Non-pigmented ciliary epithelial cell (primary cell): ENCODE data around the gene RHBG.

ENCODE experiments used
- DNase-seq: peaks from one replicate; pipeline ENCODE4 v3.0.0-alpha.2; 2010; ENCODE audit warnings: low read depth

RHBG gene

DNA sequence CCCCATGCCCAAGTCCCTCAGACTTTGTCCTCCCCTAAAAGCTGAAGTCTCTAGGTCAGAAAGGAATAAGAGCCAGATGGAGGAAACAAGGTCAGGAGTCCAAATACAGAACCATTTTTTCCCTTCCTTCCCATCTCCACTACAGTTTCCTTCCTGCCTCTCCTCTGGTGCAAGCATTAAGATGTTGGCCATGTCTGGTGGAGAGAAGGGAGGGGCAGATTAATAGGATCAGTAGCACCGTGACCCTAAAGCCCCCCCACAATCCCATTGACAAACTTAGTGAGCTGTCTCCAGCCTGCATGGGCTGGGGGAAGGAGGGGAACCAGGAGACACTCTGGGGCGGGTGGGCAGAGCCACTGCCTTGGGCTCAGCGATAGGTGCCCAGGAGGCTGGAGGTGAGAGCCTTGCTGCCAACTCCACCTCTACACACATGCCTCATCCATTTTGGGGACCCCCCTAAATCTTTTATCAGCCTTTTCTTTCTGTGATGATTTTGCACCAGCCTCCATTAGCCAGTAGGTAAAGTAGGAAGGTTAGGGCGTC is 59.8 kb downstream of the RHBG start:
- no peak for DNase-seq

DNA sequence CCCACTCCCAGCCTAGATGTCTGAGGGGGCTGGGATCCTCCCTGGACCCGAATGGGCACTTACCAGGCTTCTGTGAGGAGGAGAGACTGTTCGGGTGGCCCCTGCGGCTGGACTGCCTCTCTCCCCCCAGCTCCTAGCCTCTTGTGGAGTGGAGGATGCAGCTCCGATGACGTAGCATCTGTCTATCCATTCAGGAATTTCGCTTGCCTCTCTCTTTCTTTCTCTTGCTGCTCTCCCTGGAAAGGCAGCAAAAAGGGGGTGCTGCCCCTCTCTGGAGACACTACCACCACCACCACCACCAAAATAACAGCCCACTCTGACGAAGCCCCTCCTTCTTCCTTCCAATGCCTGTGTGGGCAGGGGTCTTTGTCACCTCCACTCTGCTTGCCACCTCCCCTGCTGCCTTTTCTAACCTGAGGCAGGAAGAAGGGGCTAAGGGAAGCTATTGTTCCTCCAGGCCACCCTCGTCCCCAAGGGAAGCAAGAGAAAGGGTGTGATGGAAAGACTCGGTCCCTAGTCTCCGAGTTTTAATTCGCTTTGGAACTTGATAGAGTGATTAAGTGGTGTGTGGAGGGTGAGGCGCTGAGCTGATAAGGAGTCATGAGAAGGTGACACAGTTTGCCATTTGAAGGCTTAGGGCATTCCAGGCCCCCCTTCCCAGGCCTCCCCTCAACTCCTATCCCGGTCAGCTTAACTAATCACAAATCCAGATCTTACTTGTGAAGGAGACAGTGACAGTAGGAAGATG is 60.5 kb downstream of the RHBG start:
- no peak for DNase-seq

DNA sequence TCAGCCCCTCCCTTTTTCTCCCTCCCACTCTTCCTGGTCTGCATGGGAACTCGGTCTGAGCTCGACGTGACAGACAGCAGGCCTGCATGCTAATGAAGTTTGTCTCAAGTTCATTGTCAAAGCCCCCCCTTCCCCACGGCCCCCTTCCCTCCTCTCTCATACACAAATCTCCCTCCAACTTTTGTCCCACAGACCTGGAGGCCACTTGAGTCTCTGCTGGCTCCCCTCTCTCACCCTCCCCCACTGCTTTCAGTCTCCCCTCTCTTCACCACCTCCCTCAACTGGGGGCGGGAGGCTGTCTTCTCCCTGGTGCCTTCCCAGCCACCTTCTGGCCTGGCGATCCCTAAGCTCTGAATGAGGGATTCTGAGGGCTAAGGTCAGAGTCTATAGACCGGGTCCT is 61.3 kb downstream of the RHBG start:
- DNase-seq, result no peak

DNA sequence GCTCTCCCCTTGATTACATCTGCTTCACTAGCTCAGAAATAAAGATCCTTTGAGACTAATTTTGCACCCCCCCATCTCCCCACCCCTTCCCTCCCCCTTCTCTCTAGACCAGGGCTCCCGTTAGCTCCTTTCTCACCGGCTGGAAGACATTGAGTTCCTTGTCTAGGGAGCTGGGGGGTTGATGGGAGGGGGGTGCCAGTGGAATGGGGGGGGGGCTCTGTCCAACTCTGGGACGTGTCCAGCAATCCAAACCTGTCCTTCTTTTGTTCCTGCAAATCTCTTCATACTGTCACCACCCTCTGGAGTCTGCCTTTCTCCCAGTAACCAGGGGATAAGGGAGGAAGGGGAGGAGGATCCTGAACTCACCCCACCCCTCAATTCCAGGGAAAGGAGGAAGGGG is 61.9 kb downstream of the RHBG start:
- DNase-seq, result no peak

DNA sequence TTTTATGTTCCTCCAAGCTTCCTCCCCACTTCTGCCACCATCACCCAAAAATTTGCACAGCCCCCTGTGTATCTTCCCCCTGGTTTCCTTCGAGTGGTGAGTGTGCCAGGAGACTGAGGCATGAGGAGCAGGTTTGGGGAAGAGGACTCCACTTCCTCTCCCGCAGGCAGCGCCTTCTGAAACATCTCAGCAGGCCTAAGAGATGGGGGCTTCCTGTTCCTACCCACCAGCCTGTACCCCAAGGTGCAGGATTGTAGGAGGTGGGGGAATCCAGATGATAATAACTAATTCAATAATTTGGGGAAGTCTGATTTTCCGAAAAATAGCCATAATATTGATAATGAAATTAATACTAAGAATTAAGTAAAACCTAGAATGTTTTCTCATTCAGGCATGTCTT is 62.4 kb downstream of the RHBG start:
- DNase-seq, result no peak

DNA sequence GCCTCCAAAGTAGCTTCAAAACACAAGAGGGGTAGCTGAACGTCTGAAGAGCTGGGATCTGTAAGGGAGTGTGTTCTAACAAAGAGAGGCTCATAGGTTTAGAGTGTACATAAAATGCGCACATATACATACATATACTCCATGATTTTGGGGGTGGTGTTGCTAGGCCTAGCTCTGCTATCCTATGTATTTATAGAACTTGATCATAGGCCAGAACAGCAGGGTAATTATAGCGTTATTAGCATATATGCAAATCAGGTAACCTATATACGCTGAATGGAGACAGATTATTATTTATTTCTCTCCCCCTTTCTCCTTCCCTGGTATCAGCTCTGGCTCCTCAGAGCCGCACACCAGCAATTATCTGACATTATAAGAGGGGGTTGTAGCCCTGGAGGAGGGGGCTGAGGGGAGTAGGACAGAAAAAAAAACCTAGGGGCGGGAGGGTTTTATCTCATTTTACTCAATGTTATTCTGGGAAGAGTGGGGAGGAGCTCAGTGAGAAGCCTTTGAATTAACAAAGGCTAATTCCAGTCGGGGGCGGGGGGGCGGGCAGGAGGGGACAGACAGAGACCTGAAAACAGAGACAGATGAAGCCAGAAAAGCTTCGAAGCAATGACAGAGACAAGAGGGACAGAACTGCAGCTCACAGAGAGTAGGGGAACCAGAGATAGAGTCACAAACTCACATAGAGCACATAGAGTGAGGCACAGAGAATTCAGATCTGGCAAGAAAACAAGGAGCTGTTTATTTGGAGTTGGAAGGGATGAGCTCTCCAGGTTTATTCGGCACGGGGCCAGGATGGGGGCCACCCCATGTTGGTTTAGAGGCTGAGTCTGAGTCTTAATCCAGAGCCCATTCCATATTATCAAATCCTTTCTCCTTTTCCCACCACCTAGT is 63.0 kb downstream of the RHBG start:
- no peak for DNase-seq

DNA sequence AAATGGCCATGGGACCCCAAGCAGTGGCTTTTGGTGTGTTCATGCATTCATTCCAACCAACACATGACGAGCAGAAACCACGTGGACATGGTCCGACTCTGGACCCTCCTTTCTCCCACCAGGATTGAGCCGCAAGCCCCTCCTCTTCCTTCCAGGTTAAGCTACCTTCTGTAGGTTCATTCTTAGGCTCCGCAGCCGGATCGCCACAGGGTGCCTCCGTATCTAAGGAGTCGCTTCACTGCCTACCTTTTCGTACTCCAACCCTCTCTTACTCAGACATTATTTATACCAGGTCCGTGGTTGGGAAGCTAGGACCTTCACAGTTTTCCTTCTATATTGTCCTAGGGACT is 63.6 kb downstream of the RHBG start:
- no peak for DNase-seq

DNA sequence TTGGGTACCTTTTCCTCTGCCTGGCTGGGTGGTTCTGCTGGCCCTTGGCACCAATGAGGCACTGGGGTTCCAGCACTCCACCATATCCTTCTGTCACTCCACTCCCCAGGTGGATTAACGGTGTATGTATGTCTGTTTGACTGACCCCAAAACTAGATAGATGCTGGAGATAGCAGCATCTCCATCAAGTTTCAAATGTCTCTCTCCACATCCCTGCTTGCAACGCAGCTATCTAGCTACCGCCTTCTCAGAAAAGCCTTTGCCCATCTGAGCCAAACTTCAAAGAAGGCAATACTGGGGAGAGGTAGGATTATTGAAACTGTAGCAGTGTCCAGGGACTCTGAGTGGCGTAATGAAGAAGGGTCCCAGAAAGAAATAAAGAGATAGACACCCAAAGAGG is 64.0 kb downstream of the RHBG start:
- no peak for DNase-seq

DNA sequence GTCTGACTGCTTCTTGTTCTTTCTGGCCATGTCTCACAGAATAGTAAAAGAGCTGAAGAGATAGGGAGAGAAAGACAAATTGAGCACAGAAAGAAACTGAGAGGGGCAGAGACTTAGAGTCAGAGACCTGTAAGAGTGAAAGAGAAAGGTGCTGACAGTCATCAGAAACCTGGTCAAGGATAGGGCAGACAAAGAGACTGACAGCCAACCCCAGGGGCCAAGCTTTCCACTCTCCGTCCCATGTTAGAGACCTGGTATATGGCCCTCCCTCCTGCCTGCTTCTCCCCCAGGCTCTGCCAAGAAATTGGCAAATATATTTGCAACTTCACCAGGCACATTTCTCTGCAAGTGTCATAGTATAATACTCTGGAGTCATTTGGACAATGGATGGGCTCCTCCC is 64.6 kb downstream of the RHBG start:
- no peak for DNase-seq
